ENCODE data around the gene HES1.
"Not testable (repeated sequence)": the region's sequence is repeated elsewhere in the genome, so short reads cannot be mapped to it uniquely, and the experiment has no call there.

Gene HES1

GRCh38 chr3:194135806-194136518 lies at the start of gene HES1:
TSS of gene HES1 (plus strand) at chr3:194136148. CDS start at chr3:194136381, 233 bp downstream.
- FAIRE-seq = peak; percentile 74
- no peak for DNase-seq (ENCODE audit: extremely low spot score, insufficient read length, low read depth)

GRCh38 chr3:194086388-194087075 lies 49.4 kb upstream of the HES1 start:
- DNase-seq (ENCODE audit: extremely low spot score, insufficient read length, low read depth) (no peak), FAIRE-seq (no peak)

DNA sequence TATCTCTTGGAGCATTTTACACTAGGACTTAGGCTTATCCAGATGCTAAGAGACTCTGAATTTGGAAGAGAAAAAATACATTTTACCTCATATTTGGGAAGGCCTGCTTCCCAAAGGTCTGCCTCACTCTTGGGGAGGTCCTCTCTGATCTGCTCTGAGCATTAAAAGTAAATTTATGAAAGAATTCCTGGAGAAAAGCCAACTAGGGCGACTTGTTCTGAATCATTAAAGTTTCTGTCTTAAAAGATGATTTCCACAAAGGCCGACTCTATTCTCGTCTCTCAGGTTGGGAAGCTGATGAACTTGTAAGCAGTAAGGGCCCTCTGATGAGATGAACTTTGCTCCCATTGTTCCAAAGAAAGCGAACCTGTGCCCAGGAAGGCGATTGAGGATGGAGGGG lies 48.7 kb upstream of the HES1 start:
- no peak for DNase-seq (ENCODE audit: extremely low spot score, insufficient read length, low read depth)
- FAIRE-seq = no peak

DNA sequence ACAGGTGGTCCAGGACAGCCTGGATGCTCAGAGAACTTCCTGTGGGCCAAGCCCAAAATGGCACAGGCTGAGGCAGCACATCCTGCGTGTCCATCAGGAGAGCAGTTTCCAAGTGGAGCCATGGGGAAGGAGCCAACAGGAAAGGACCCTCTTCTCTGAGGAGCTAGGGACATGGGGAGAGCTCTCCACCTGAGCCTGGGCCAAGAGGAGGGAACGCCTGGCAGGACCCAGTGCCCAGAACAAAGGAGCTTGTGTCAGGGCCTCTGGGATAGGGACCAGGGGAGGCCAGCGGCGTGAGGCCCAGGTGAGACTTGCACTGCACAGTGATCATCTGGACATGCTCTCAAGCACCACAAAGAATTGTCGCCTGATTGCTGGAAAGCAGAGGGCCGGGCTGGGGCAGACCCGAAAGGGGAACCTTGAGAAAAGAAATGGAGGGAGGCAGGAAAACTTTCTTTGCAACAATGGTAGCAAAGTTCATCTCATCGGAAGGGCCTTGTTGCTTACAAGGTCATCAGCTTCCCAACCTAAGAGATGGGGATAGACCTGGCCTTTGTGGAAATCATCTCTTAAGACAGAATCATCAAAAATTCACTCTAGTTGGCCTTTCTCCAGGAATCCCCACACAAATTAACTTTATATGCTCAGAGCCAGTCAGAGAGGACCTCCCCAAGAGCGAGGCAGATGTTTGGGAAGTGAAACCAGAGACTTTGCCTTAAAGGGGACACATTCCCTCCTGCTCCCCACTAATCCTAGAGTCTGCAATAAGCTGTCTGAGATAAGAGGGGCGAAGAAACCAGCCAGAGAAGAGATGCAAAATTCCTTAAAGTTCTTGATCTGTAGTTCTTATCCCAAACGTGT lies 47.7 kb upstream of the HES1 start:
- DNase-seq (ENCODE audit: extremely low spot score, insufficient read length, low read depth) (no peak), FAIRE-seq (no peak)

DNA sequence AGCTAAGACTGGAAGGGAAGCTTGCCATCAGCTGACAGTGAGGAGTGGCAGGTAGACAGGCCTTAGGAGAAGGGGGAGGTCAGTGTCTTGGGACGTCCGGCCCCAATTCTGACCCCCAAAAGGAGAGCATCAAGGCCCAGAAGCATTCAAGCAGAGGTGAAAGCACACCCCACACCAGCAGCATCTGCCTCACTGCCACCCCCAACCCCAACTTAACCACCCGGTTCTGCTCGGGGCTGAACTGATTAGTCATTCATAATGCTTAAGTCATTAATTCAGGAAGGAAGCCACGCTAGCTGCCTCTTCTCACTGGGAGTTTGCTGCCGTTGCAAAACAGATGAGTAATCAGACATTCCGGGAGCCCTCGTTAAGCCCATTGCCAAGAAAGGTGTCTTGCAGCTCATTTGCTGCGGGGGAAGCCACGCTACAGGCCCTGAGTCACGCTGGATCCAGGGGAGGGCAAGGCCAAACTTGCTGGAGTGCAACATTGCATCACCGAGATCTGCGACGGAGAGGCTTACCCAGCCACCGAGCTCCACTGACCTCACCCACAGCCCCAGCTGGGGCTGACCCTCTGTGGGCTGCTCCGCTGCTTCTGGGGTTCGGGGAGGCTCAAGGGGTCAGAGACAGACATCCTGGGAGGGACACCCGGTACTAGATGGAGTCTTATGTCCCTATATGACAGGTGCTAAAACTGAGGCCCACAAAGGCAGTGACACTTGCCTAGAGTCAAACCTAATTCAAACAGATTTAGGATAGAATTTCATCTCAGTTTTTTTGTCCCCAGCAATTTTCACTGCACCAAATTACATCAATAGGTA lies 46.4 kb upstream of the HES1 start:
- FAIRE-seq = no peak
- no peak for DNase-seq (ENCODE audit: extremely low spot score, insufficient read length, low read depth)

DNA sequence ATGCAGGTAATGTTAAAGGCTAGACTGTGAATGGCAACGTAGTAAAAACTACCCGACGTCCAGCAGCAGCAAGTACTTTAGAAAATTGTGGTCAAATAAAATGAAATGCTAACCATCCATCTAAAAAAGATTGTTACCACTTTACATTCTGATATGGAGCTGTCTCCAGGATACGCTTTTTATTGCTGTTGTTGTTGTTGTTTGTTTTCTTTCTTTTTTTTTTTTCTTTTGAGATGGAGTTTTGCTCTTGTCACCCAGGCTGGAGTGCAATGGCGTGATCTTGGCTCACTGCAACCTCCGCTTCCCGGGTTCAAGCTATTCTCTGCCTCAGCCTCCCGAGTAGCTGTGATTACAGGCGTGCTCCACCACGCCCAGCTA lies 45.8 kb upstream of the HES1 start:
- FAIRE-seq; DNase-seq (ENCODE audit: extremely low spot score, insufficient read length, low read depth): not testable (repeated sequence)

DNA sequence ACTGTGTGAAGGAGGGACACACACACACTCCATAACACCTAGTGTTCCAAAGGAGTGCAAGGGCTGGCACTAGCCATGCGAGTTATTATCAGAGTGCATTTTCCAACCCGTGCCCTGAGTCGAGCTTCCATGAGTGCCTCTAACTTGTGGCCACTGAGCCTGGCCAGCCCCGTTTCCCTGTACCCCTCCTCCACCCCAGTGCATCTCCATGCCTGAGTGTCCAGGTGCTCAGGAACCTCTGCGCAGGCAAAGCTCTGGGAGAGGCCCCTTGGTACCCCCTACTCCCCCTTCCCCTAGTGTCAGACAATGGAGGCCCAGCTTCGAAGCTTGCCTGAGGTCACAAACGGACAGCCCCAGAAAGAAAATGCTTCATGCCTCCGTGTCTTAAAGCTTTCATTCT lies 45.2 kb upstream of the HES1 start:
- FAIRE-seq = no peak
- DNase-seq (ENCODE audit: extremely low spot score, insufficient read length, low read depth) = no peak

- DNase-seq (ENCODE audit: extremely low spot score, insufficient read length, low read depth) = no peak
- no peak for FAIRE-seq
Observed at GRCh38 chr3:194091141-194091540, 44.8 kb upstream of the HES1 start.

DNA sequence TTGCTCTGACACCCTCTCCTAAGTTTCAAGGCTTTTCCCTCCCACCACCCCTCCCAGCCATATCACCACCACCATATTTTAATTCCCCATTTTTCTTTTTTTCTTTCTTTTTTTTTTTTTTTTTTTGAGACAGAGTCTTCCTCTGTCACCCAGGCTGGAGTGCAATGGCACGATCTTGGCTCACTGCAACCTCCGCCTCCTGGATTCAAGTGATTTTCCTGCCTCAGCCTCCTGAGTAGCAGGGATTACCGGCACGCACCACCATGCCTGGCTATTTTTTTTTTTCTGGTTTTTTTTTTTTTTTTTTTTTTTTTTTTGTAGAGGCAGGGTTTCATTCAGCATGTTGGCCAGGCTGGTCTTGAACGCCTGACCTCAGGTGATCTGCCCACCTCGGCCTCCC lies 44.1 kb upstream of the HES1 start:
- FAIRE-seq; DNase-seq (ENCODE audit: extremely low spot score, insufficient read length, low read depth): not testable (repeated sequence)

DNA sequence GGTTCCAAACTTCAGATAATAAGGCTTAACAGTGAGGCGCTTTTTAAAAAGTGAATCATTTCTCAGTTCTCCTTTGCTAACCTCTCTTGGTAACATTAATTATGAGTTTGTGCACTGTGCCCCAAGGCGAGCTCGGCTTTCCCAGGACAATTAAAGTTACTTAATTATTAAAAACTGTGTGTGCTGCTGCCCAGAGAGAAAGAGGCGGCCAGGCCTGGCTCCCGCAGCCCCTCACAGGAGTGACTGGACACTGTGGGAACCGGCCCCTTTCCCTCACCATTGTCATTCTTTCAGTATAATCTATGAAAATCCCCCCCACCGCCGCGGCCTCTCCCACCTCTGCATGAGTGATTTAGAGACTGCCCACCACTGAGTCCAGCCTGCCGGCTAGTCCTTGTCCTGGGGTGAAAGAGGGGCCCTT lies 43.1 kb upstream of the HES1 start:
- DNase-seq (ENCODE audit: extremely low spot score, insufficient read length, low read depth) = no peak
- no peak for FAIRE-seq

GRCh38 chr3:194093842-194094241 lies 42.1 kb upstream of the HES1 start:
- FAIRE-seq (no peak), DNase-seq (ENCODE audit: extremely low spot score, insufficient read length, low read depth) (no peak)

- no peak for DNase-seq (ENCODE audit: extremely low spot score, insufficient read length, low read depth)
- FAIRE-seq = no peak
Observed at GRCh38 chr3:194095464-194095863, 40.5 kb upstream of the HES1 start.

DNA sequence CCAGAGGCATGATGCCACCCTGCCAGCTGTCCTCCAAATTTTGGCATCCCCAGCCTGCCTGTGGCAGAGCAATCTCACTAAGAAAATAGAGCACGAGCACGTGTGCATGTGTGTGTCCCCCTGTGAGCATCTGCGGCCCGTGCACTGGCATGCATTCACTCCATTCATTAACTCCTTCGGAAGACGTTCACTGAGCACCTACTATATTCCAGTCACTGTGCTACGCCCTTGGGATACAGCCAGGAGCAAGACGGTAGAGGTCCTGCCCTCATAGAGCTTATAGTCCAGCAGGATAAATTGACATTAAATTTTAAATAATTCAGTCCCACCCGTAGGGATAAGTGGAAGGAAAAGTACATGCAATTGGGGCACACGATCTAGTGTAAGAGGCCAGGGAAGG lies 40.0 kb upstream of the HES1 start:
- no peak for FAIRE-seq

GRCh38 chr3:194097141-194097882 lies 38.6 kb upstream of the HES1 start:
- DNase-seq (ENCODE audit: extremely low spot score, insufficient read length, low read depth) (no peak), FAIRE-seq (no peak)

More for the DNA sequence above, 40.0 kb upstream of the HES1 start:
- DNase-seq (ENCODE audit: extremely low spot score, insufficient read length, low read depth) = no peak

DNA sequence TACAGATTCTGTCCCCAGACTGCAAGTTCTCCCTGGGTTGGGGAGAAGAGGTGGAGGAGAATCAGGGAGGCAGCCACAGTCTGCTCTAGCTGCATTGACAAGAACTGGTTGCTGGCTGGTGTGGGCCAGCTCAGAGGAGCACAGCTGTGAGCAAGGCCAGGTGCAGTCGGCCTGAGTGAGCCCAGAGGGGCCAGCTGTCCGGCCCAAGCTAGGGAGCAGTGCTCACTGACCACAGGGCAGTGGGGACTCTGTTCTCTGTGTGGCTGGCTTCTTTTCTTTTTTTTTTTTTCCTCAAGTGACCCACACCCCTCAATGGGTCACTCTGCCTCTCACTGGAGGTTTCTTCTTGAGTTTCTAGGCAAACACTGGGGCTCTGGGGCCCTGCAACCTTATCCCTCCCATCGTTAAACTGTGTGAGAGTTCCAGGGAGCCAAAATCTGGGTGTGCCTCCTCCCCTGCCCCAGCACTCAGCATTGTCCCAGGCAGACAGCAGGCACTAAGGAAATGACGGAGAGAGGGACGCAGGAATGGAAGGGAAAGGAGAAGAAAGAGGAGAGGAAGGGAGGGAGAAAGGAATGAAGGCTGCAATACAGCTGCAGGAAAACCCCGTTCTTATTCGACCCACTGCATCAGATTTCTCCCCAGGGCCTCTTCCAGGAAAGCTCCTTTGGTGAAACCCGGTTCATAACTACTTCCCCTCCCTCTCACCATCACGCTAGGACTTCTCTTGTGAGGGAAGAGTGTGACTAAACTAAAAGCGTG lies 37.7 kb upstream of the HES1 start:
- no peak for DNase-seq (ENCODE audit: extremely low spot score, insufficient read length, low read depth)
- no peak for FAIRE-seq

- no peak for DNase-seq (ENCODE audit: extremely low spot score, insufficient read length, low read depth)
- FAIRE-seq = no peak
Observed at GRCh38 chr3:194098843-194099183, 37.1 kb upstream of the HES1 start.

DNA sequence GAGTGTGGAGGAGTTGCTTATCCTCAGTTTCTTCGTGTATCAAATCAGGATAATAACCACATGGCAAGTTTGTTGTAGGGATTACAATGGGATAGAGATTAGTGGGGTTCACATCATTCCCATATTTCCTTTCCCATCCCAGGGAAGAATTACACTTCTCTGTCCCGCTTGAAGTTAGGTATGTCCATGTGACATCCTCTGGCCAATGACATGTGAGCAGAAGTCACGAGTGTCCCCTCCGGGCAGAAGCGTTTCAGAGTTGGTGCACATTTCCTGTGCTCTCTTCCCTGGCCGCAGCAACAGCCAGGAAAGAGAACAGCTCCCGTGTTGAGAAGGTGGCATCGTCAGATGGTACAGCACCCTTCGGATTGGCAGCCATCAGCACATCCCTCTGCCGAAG lies 36.7 kb upstream of the HES1 start:
- FAIRE-seq (no peak), DNase-seq (ENCODE audit: extremely low spot score, insufficient read length, low read depth) (no peak)

- DNase-seq (ENCODE audit: extremely low spot score, insufficient read length, low read depth) = peak; percentile 64
- FAIRE-seq = peak; percentile 96
Observed at GRCh38 chr3:194100856-194101390, 35.0 kb upstream of the HES1 start.
